PC-3 (cell line): Measurements from ENCODE around the gene GJC1.

ENCODE experiments used
- EZH2 ChIP-seq: fragments of 300-600 bp; sonication (generic); IDR thresholded peaks from one replicate; pipeline ENCODE4 v1.6.1; 2017; ENCODE audit warnings: antibody characterized with exemption, mild to moderate bottlenecking, low read length; ENCODE audit not compliant: unreplicated experiment
- EZH2phosphoT487 ChIP-seq: fragments of 300-600 bp; sonication (generic); IDR thresholded peaks from 2 replicates; pipeline ENCODE4 v1.6.1; 2018; ENCODE audit warnings: mild to moderate bottlenecking, antibody characterized with exemption, low read length, borderline replicate concordance
- TF ChIP-seq, protein P1 (sequence below): fragments of 300-600 bp; sonication (generic); conservative IDR thresholded peaks from 2 replicates; pipeline ENCODE4 v1.5.1; 2017; ENCODE audit warnings: antibody characterized with exemption, low read depth, mild to moderate bottlenecking, low read length

GRCh38 chr17:44798356-44798755 lies 31.7 kb downstream of the GJC1 start:
- TF ChIP-seq, protein P1, sequence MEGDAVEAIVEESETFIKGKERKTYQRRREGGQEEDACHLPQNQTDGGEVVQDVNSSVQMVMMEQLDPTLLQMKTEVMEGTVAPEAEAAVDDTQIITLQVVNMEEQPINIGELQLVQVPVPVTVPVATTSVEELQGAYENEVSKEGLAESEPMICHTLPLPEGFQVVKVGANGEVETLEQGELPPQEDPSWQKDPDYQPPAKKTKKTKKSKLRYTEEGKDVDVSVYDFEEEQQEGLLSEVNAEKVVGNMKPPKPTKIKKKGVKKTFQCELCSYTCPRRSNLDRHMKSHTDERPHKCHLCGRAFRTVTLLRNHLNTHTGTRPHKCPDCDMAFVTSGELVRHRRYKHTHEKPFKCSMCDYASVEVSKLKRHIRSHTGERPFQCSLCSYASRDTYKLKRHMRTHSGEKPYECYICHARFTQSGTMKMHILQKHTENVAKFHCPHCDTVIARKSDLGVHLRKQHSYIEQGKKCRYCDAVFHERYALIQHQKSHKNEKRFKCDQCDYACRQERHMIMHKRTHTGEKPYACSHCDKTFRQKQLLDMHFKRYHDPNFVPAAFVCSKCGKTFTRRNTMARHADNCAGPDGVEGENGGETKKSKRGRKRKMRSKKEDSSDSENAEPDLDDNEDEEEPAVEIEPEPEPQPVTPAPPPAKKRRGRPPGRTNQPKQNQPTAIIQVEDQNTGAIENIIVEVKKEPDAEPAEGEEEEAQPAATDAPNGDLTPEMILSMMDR, result no peak
- TF ChIP-seq EZH2, result no peak
- no peak for TF ChIP-seq EZH2phosphoT487
